NK-92 (cell line): Measurements from ENCODE around the gene NUP85.
"Not testable (repeated sequence)": the region's sequence is repeated elsewhere in the genome, so short reads cannot be mapped to it uniquely, and the experiment has no call there.

Experiments
- DNase-seq: peaks from one replicate; lab custom pipeline; 2025; ENCODE audit not compliant: unreplicated experiment; lab: John Stamatoyannopoulos, UW

Gene NUP85

GRCh38 chr17:75205037-75205792 lies at the start of gene NUP85:
Gene NUP85, plus strand, starts transcription at chr17:75205679. Its CDS starts 83 bp downstream, at chr17:75205762.
- DNase-seq = peak; percentile 53

- DNase-seq = not testable (repeated sequence)
These were observed 47.0 kb upstream of the NUP85 start for GRCh38 chr17:75158480-75158879.

GRCh38 chr17:75159196-75160031 lies 46.1 kb upstream of the NUP85 start:
- DNase-seq = no peak

- no peak for DNase-seq
These were observed 45.3 kb upstream of the NUP85 start for GRCh38 chr17:75160211-75160610.

- DNase-seq = no peak
These were observed 42.4 kb upstream of the NUP85 start for GRCh38 chr17:75163074-75163473.

GRCh38 chr17:75164606-75165005 lies 40.9 kb upstream of the NUP85 start:
- not testable (repeated sequence) for DNase-seq

GRCh38 chr17:75168998-75169397 lies 36.5 kb upstream of the NUP85 start:
- DNase-seq = no peak

- DNase-seq = no peak
These were observed 32.0 kb upstream of the NUP85 start for GRCh38 chr17:75173526-75173925.

- DNase-seq = no peak
These were observed 30.5 kb upstream of the NUP85 start for GRCh38 chr17:75174996-75175395.

GRCh38 chr17:75176625-75177024 lies 28.9 kb upstream of the NUP85 start:
- no peak for DNase-seq

- DNase-seq = no peak
These were observed 27.0 kb upstream of the NUP85 start for GRCh38 chr17:75178453-75178852.

GRCh38 chr17:75181110-75181509 lies 24.4 kb upstream of the NUP85 start:
- DNase-seq = no peak

- DNase-seq = no peak
These were observed 23.7 kb upstream of the NUP85 start for GRCh38 chr17:75181608-75182318.

- DNase-seq = no peak
These were observed 23.2 kb upstream of the NUP85 start for GRCh38 chr17:75182319-75182568.

GRCh38 chr17:75182569-75183436 lies 22.7 kb upstream of the NUP85 start, which contains the start of gene SUMO2:
Gene SUMO2, minus strand, starts transcription at chr17:75182959. Its CDS starts 125 bp downstream, at chr17:75182834.
- peak; percentile 76 for DNase-seq

GRCh38 chr17:75183999-75184884 lies 21.2 kb upstream of the NUP85 start:
- no peak for DNase-seq

- DNase-seq = no peak
These were observed 16.9 kb upstream of the NUP85 start for GRCh38 chr17:75188614-75189013.

GRCh38 chr17:75191584-75191983 lies 13.9 kb upstream of the NUP85 start:
- no peak for DNase-seq

GRCh38 chr17:75194879-75195278 lies 10.6 kb upstream of the NUP85 start:
- no peak for DNase-seq
